NCI-H526 (cell line): Measurements from ENCODE around the gene GLRX3.

Experiments
- DNase-seq, 2 experiments: peaks; one replicate each; lab custom pipeline; 2025; lab: John Stamatoyannopoulos, UW

Gene GLRX3

DNA sequence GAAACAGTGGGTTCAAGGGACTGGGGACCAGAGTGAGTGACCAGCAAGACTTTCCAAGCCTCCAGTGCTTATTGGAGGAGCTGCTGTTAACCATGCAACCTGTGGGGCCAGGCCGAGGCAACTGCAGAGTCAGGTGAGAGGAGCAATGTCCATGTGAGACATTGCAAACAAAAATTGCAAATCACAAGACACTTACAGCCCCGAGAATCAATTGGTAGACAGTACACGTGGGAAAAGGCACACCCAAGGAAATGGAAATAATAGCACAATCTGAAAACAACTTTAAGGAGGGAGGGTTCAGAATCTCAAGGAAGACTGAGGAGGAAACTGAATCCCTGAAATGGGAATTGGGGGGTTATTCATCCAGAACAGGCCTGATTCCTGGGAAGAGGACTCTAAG, 72.6 kb downstream of the GLRX3 start:
- no peak for DNase-seq

DNA sequence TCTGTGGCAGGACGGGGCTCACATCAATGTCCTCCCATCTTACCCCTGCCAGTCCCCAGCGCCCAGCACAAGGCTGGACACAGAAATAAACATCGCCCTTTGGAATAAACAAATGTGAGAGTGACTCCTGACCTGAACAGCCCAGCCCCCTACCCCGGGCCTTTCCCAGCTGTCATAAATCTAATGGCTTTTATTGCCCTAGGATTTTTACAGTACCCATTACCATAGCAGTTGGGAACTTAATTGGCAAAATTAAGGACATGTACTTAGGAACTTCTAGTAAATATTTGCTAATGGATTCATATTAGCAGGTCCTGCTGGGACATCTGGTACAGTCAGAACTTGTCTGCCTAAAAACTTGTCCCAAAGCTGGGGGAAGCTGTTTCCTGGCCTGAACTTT, 76.6 kb downstream of the GLRX3 start:
- DNase-seq, result no peak

GRCh38 chr10:130213286-130214080, 77.3 kb downstream of the GLRX3 start:
- no peak for DNase-seq

- DNase-seq, result no peak
These were observed 78.2 kb downstream of the GLRX3 start for GRCh38 chr10:130214431-130214830.

- no peak for DNase-seq
These were observed 79.2 kb downstream of the GLRX3 start for GRCh38 chr10:130215151-130215930.

DNA sequence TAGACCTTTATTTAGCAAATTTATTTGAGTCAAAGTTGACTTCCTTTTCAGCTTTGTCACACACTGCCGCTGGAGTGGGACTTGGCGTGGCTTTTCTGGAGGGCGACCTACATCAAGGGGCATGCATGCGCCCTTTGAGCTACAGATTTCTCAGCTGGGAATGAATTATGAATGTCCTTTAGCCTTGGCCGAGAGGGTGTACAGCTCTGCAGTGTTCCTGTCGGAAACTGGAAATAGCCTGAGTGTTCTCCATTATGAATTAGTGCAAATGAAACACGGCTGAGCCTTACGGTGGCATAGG, 79.7 kb downstream of the GLRX3 start:
- DNase-seq, result no peak

DNA sequence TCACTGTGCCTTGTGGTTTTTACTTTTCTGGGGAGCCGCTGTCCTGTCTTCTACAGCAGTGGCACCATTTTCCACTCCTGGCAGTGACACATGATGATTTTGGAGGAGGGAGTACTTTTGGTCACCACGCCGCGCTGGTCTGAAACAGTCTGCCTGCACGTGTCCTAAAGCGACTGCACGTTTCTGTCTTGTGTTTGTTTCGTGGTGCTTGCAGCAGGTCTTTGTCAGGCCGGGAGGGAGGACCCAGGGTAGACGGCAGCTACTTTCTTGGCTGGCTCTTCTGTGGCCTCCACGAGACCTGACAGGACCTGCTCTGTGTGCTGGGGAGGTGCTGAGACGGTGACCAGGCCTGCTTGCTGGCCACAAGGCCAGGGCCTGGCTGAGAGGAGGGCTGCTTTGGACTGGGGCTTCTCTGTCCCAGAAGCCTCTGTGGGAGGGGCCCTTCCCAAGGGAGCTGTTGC, 82.0 kb downstream of the GLRX3 start:
- DNase-seq, result no peak

DNA sequence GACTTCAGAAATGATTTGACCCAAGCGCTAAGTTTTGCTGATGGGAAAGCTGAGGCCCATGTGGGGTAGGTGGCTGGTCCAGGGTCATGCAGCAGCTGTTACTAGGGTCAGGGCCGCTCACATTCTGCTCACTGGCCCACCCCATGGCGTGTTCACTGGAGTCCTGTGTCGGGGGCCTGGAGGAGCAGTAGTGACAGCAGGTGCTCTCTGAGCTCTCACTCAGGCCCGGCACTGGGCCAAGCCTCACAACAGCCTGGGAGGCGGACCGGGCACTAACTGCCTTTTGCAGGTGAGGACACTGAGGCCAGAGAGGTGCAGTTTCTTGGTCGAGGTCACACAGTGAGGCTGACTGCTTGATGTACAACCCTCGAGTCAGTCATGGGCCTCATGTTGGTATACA, 82.7 kb downstream of the GLRX3 start:
- DNase-seq, result no peak

DNA sequence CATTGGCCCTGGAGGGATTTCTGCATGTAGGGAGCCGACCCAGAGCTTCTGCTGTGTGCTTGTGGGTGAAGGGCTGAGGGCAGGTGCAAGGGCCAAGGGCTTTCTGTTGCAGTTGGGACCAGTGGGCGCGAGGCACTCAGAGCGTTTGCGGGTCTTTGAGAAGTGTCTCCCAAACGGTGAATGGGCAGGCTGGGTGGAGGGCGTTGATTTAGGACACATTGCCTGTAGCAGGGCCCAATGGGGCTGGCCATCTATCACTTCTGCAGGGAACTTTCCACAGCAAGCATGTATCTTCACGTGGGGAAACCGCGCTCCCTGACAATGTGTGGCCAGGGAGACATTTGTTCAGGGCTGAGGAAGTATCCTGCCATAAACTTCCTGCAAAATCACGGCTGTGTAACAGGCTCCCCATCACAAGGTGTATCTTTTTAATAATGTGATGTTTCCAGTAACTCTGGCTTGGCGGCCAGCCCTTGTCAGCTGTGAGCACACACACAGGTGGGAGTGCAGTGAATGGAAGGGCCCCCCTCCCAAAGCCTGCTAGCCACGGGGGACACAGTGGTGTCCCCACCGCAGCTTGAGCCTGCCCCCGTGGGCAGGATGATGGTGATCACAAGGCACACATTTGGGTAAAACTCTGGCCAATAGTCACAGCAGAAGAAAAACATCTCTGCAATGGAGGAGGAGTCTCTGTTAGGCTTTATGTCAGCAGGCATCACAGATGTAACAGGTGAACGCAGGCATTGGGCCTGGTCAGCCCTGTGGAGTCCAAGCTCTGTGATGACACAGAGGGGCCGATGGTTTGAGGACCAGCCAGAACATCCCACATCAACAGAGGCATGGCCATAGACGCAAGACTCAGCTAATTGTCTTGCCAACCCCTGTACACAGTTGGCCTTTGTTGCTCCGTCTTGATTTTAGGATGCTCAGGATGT, 84.3 kb downstream of the GLRX3 start:
- no peak for DNase-seq

- DNase-seq, result no peak
These were observed 85.5 kb downstream of the GLRX3 start for GRCh38 chr10:130221456-130222375.

DNA sequence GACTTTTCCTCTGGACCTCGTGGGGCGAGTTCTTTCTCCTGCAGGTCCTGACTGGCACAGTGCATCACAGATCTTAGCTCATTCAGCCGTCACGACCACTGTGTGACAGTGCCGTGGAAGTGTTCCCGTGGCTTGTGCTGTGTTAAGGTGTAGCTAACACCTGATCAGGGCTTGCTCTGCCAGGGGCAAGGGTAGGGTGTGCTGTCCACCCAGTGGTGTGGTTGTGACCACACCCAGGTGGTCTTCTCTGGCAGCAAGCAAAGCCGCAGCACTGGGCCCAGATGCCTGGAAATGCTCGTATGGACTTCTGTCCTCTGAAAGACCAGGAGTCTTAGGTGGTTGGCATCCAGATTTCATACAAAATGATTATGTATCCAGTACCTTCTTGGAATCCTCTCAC, 86.2 kb downstream of the GLRX3 start:
- DNase-seq, result no peak

DNA sequence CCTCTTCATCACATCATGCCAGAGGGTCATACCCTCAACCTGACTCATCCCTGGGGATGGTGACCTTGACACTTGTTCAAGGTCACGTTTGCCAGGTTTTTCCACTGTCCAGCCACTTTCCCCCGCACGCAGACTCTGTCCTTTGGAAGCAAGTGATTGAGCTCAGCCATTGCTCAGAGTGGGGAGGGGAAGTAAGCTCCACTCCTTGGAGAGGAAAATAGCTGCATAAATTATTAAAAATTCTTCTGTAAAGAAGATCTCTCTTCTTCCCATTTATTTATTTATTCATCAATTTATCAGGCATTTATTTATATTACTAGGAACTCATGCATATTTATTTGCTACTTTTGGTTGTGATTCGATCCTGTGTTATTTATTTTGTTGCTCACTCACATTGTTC, 88.0 kb downstream of the GLRX3 start:
- DNase-seq, result no peak

- DNase-seq, result no peak
These were observed 89.8 kb downstream of the GLRX3 start for GRCh38 chr10:130226012-130226411.

GRCh38 chr10:130227883-130228282, 91.7 kb downstream of the GLRX3 start:
- no peak for DNase-seq
